Measurements from ENCODE around the gene NPAT. TPM values are rescaled to one million over a fixed set of nuclear protein-coding genes. Genes with fewer than 3 reads are reported as not detected.
A peak's percentile ranks its signal among the peaks of the same experiment; 100 is the strongest.

NPAT gene
- total and polyA plus RNA-seq, 10 of the 15 experiments (the other 5 are each of a cell fraction or from before 2014, with no cell fraction given): 7.5 to 32.8 (median 20.1) TPM

- TF ChIP-seq LARP7 (IDR thresholded peaks at IDR 0.05) (no peak), MEF2B (IDR thresholded peaks at IDR 0.05; ENCODE audit: partially characterized antibody, poor library complexity, severe bottlenecking) (no peak), SREBF2 (IDR thresholded peaks at IDR 0.05; ENCODE audit: low read length) (no peak), NKRF (conservative IDR thresholded peaks at IDR 0.05) (no peak), ATF7 (IDR thresholded peaks at IDR 0.05; ENCODE audit: low read depth) (peak; percentile 49; the same call in 1 of the 2 replicates), ETV6 (conservative IDR thresholded peaks at IDR 0.05 in 1 of 2, IDR thresholded peaks at IDR 0.05 in 1 of 2; ENCODE audit: borderline replicate concordance in 1 of 2, low read depth in 1 of 2) (no peak), TCF7 (IDR thresholded peaks at IDR 0.05; ENCODE audit: borderline replicate concordance) (no peak), SMC3 (IDR thresholded peaks at IDR 0.05; ENCODE audit: borderline replicate concordance, low read length) (no peak; the same call in 1 of the 2 replicates), RBBP5 (conservative IDR thresholded peaks at IDR 0.05) (no peak), PML (IDR thresholded peaks at IDR 0.05; ENCODE audit: low read length) (no peak), MYB (IDR thresholded peaks at IDR 0.05; ENCODE audit: borderline replicate concordance, low read depth, low read length) (no peak), YY1 (IDR thresholded peaks at IDR 0.05; ENCODE audit: low read depth, low read length) (peak; percentile 68), RFX5 (IDR thresholded peaks at IDR 0.05; ENCODE audit: low read depth, low read length) (no peak), CEBPB (IDR thresholded peaks at IDR 0.05; ENCODE audit: borderline replicate concordance in 1 of 2, low read depth in 2 of 2, low read length in 2 of 2) (no peak), BCL3 (IDR thresholded peaks at IDR 0.05; ENCODE audit: borderline replicate concordance, insufficient read depth, low read depth, low read length, poor library complexity, severe bottlenecking) (peak; percentile 21), NFYA (IDR thresholded peaks at IDR 0.05; ENCODE audit: borderline replicate concordance, low read depth, low read length) (no peak), TCF12 (IDR thresholded peaks at IDR 0.05; ENCODE audit: low read depth, low read length) (no peak), YBX1 (IDR thresholded peaks at IDR 0.05) (no peak), RELA (IDR thresholded peaks at IDR 0.05; ENCODE audit: borderline replicate concordance, partially characterized antibody) (no peak), MYC (IDR thresholded peaks at IDR 0.05; ENCODE audit: insufficient read depth, insufficient read length, insufficient replicate concordance, low read length, severe bottlenecking) (no peak), MTA2 (IDR thresholded peaks at IDR 0.05; ENCODE audit: low read depth) (0 out of 2 replicates have a peak, but pooled peaks have one; percentile 25), BHLHE40 (IDR thresholded peaks at IDR 0.05; ENCODE audit: borderline replicate concordance in 1 of 2, low read depth in 2 of 2, low read length in 1 of 2) (no peak), EED (IDR thresholded peaks at IDR 0.05; ENCODE audit: low read depth) (0 out of 2 replicates have a peak, but pooled peaks have one; percentile 26), NRF1 (conservative IDR thresholded peaks at IDR 0.05; ENCODE audit: low read depth, low read length) (no peak), HDAC2 (IDR thresholded peaks at IDR 0.05) (no peak), KLF5 (IDR thresholded peaks at IDR 0.05; ENCODE audit: partially characterized antibody) (no peak), ZSCAN29 (IDR thresholded peaks at IDR 0.05) (no peak), CBFB (IDR thresholded peaks at IDR 0.05; ENCODE audit: low read depth) (no peak), POLR2A (IDR thresholded peaks at IDR 0.05; ENCODE audit: low read depth, low read length) (no peak), MXI1 (IDR thresholded peaks at IDR 0.05; ENCODE audit: low read depth, low read length) (no peak)
Observed at GRCh38 chr11:108199446-108200321, 22.8 kb downstream of the NPAT start (continued).
